Measurements from ENCODE around the gene LRRC8E.
A peak's percentile ranks its signal among the peaks of the same experiment; 100 is the strongest.

Gene LRRC8E

GRCh38 chr19:7907122-7907521 lies 18.8 kb downstream of the LRRC8E start:
- H3K4me3 ChIP-seq (ENCODE audit: low read depth, low read length), result no peak overlapping the region

- H3K4me3 ChIP-seq (ENCODE audit: low read depth, low read length), result no peak overlapping the region
Observed at GRCh38 chr19:7907544-7907943, 19.2 kb downstream of the LRRC8E start.

GRCh38 chr19:7908078-7908699 lies 19.9 kb downstream of the LRRC8E start:
- H3K4me3 ChIP-seq (ENCODE audit: low read depth, low read length), result no peak overlapping the region

GRCh38 chr19:7908742-7909461 lies 20.6 kb downstream of the LRRC8E start:
- H3K4me3 ChIP-seq (ENCODE audit: low read depth, low read length), result no peak overlapping the region

GRCh38 chr19:7909471-7910067 lies 21.3 kb downstream of the LRRC8E start:
- no peak overlapping the region for H3K4me3 ChIP-seq (ENCODE audit: low read depth, low read length)

GRCh38 chr19:7910321-7911161 lies 22.2 kb downstream of the LRRC8E start:
- no peak overlapping the region for H3K4me3 ChIP-seq (ENCODE audit: low read depth, low read length)

- H3K4me3 ChIP-seq (ENCODE audit: low read depth, low read length), result no peak overlapping the region
Observed at GRCh38 chr19:7911508-7912143, 23.3 kb downstream of the LRRC8E start.

GRCh38 chr19:7912144-7912696 lies 23.9 kb downstream of the LRRC8E start:
- no peak overlapping the region for H3K4me3 ChIP-seq (ENCODE audit: low read depth, low read length)

GRCh38 chr19:7912697-7913564 lies 24.6 kb downstream of the LRRC8E start:
- H3K4me3 ChIP-seq (ENCODE audit: low read depth, low read length), result no peak overlapping the region

GRCh38 chr19:7913652-7914051 lies 25.3 kb downstream of the LRRC8E start:
- no peak overlapping the region for H3K4me3 ChIP-seq (ENCODE audit: low read depth, low read length)

- H3K4me3 ChIP-seq (ENCODE audit: low read depth, low read length), result no peak overlapping the region
Observed at GRCh38 chr19:7914099-7914498, 25.8 kb downstream of the LRRC8E start.

- no peak within 1 kb of the TSS for H3K4me3 ChIP-seq (ENCODE audit: low read depth, low read length)
Observed at GRCh38 chr19:7914598-7915045, 26.3 kb downstream of the LRRC8E start, which contains the start of gene TGFBR3L. Gene TGFBR3L (plus strand): TSS chr19:7914830.

- H3K4me3 ChIP-seq (ENCODE audit: low read depth, low read length), result no peak overlapping the region
Observed at GRCh38 chr19:7915250-7916102, 27.2 kb downstream of the LRRC8E start.

- peak overlapping the region; percentile 27 for H3K4me3 ChIP-seq (ENCODE audit: low read depth, low read length)
Observed at GRCh38 chr19:7916103-7916954, 28.0 kb downstream of the LRRC8E start.

GRCh38 chr19:7916955-7917266 lies 28.6 kb downstream of the LRRC8E start:
- peak overlapping the region; percentile 41 for H3K4me3 ChIP-seq (ENCODE audit: low read depth, low read length)

GRCh38 chr19:7917267-7918061 lies 29.2 kb downstream of the LRRC8E start:
- H3K4me3 ChIP-seq (ENCODE audit: low read depth, low read length), result peak overlapping the region; percentile 41

GRCh38 chr19:7918062-7918614 lies 29.8 kb downstream of the LRRC8E start:
- peak overlapping the region; percentile 41 for H3K4me3 ChIP-seq (ENCODE audit: low read depth, low read length)

Measured in iPS-11a (cell line).